ENCODE measurements around the gene ST6GALNAC2. TPM values are rescaled to one million over a fixed set of nuclear protein-coding genes. Genes with fewer than 3 reads are reported as not detected.

ST6GALNAC2 gene
- total RNA-seq, 4 donors from 2014 or later, result 15.2 to 39.9 (median 29.5) TPM

- Histone ChIP-seq H3K27me3 (peaks cover 0 to 44% (median 0%) of the 10 kb centered on the region in 4 donors), H3K27ac (peak overlapping the region; percentile 90 to 98 (median 92)), H3K4me3 (peak overlapping the region in 3 of 4 donors; percentile 62 to 84 (median 67)), H3K4me1 (peaks cover 16 to 55% (median 17%) of the 10 kb centered on the region in 3 donors), H3K36me3 (no peaks in the 10 kb centered on the region), H3K9me3 (no peaks in the 10 kb centered on the region)
- intact Hi-C loops (cut with DNase I), result no loop called here
- peak in 1 of 4 donors; percentile 48 for TF ChIP-seq POLR2A (IDR thresholded peaks at IDR 0.05)
- TF ChIP-seq CTCF (IDR thresholded peaks at IDR 0.05), result no peak
- DNase-seq, result no peak
- WGBS, 2 donors, result 21 to 50% methylated on average over 6 to 13 of the region's 17 CpGs
Measured at GRCh38 chr17:76586741-76587487, 1.3 kb upstream of the ST6GALNAC2 start.

GRCh38 chr17:76585033-76585648, 519 bp downstream of the ST6GALNAC2 start:
- no peaks in the 10 kb centered on the region for H3K36me3 ChIP-seq
- no peaks in the 10 kb centered on the region for H3K9me3 ChIP-seq
- no peak for DNase-seq
- H3K4me1 ChIP-seq, result peaks cover 17 to 73% (median 20%) of the 10 kb centered on the region in 3 donors
- 0% methylated on average over 2 to 16 of the region's 62 CpGs for WGBS, 2 donors
- intact Hi-C loops (cut with DNase I), result no loop called here
- H3K27me3 ChIP-seq, result peaks cover 0 to 44% (median 0%) of the 10 kb centered on the region in 4 donors
- peak in 1 of 4 donors; percentile 20 for TF ChIP-seq POLR2A (IDR thresholded peaks at IDR 0.05)
- no peak for TF ChIP-seq CTCF (IDR thresholded peaks at IDR 0.05)
- H3K27ac ChIP-seq, result peak overlapping the region; percentile 90 to 98 (median 92)
- peak overlapping the region; percentile 62 to 84 (median 68) for H3K4me3 ChIP-seq

- intact Hi-C loops (cut with DNase I), result no loop called here
- no peak for DNase-seq
Measured at GRCh38 chr17:76584427-76585032, 1.1 kb downstream of the ST6GALNAC2 start.

GRCh38 chr17:76582660-76583059, 3.0 kb downstream of the ST6GALNAC2 start:
- 13% methylated on average over 3 of the region's 3 CpGs; no CpG with 5 or more reads in 1 of the 2 donors for WGBS, 2 donors
- Histone ChIP-seq H3K27me3 (peaks cover 0 to 26% (median 0%) of the 10 kb centered on the region in 4 donors), H3K4me3 (peak overlapping the region in 1 of 4 donors; percentile 23), H3K9me3 (no peaks in the 10 kb centered on the region), H3K36me3 (no peaks in the 10 kb centered on the region), H3K4me1 (peaks cover 17 to 96% (median 20%) of the 10 kb centered on the region in 3 donors), H3K27ac (peak overlapping the region; percentile 74 to 92 (median 78))
- TF ChIP-seq CTCF (IDR thresholded peaks at IDR 0.05), result no peak
- TF ChIP-seq POLR2A (IDR thresholded peaks at IDR 0.05), result no peak
- intact Hi-C loops (cut with DNase I), result no loop called here
- no peak for DNase-seq

More at GRCh38 chr17:76584427-76585032, 1.1 kb downstream of the ST6GALNAC2 start:
- no peak for TF ChIP-seq POLR2A (IDR thresholded peaks at IDR 0.05)
- no peak for TF ChIP-seq CTCF (IDR thresholded peaks at IDR 0.05)
- no peaks in the 10 kb centered on the region for H3K36me3 ChIP-seq
- H3K27me3 ChIP-seq, result peaks cover 0 to 41% (median 0%) of the 10 kb centered on the region in 4 donors
- H3K9me3 ChIP-seq, result no peaks in the 10 kb centered on the region
- 29 to 36% methylated on average over 6 to 8 of the region's 17 CpGs for WGBS, 2 donors
- H3K4me1 ChIP-seq, result peaks cover 17 to 79% (median 20%) of the 10 kb centered on the region in 3 donors
- H3K4me3 ChIP-seq, result peak overlapping the region; percentile 62 to 84 (median 68)
- H3K27ac ChIP-seq, result peak overlapping the region; percentile 90 to 98 (median 92)
